ENCODE measurements around the gene PLIN3. TPM values are rescaled to one million over a fixed set of nuclear protein-coding genes. Genes with fewer than 3 reads are reported as not detected.
"Not testable (repeated sequence)": the region's sequence is repeated elsewhere in the genome, so short reads cannot be mapped to it uniquely, and the experiment has no call there.

PLIN3 gene, protein sequence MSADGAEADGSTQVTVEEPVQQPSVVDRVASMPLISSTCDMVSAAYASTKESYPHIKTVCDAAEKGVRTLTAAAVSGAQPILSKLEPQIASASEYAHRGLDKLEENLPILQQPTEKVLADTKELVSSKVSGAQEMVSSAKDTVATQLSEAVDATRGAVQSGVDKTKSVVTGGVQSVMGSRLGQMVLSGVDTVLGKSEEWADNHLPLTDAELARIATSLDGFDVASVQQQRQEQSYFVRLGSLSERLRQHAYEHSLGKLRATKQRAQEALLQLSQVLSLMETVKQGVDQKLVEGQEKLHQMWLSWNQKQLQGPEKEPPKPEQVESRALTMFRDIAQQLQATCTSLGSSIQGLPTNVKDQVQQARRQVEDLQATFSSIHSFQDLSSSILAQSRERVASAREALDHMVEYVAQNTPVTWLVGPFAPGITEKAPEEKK
- 60.2 TPM for total RNA-seq

DNA sequence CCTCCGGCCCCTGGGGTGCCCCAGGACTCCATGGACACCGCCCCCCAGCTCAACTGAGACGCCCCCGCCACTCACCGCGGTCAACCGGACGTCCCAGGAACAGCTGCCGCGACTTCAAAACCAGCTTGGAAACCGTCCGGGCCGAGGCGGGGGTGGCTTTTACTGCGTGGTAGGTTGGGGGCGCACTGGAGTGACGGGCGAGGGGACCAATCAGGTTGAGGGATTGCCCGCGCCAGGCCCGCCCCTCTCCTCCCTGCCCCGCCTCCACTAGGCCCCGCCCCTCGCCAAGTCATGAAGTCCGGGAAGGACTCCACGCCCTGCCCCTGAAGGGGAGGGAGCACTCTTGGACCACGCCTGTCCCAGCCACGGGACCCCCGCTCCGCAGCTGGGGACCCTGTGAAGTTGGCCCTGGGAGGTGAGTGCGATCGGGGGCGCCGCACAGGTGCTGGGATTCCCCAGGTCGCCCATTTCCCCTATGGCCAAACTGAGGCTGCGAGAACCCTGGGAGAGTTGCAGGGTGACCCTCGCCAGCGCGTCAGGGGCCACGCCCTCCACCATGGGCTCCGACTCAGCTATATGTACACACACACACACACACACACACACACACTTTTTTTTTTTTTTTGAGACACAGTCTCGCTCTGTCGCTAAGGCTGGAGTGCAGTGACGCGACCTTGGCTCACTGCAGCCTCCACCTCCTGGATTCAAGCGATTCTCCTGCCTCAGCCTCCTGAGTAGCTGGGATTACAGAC lies at the start of gene PLIN3:
TSS of gene PLIN3 (minus strand) at position 134 of the 752 bp plus-strand sequence. CDS start 6,273 bp downstream, outside the sequence.
- DNase-seq (ENCODE audit: low spot score) = peak; percentile 95

DNA sequence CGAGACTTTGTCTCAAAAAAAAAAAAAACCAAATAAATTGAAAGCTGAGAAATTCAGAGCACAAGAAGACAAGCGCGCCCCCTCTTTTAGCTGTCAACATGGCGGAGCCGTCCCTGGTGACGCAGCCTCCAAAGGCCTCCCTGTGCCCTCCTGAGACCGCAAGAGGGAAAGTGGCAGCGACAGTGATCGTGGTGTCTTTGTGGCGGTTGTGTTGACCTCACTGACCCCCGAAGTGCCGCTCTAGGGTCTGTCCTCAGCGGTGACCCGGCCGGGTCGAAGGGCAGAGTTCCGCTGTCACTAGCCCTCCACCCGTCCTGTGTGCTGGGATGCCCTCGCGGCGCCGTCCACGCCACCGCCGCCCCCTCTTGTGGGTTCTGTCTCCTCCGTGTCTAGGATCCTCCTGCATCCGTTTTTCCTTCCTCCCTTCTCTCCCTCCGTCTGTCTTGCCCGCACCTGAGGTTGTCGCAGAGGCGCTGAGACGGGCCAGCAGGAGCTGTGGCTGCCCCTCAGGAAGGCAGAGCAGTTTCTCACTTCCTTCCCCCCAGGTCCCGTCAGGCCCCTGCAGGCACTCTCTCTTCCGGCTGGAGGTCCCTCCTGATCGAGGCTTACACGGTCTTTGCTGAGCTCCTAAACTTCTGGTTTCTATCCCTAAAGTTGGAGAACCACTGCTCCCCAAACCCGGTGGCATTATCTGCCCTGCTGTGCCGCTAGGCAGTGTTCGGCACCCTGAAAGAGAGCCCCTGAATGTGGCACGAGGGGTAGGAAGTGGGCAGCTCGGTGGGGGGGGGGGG lies 49.0 kb upstream of the PLIN3 start:
- no peak for DNase-seq (ENCODE audit: low spot score)

DNA sequence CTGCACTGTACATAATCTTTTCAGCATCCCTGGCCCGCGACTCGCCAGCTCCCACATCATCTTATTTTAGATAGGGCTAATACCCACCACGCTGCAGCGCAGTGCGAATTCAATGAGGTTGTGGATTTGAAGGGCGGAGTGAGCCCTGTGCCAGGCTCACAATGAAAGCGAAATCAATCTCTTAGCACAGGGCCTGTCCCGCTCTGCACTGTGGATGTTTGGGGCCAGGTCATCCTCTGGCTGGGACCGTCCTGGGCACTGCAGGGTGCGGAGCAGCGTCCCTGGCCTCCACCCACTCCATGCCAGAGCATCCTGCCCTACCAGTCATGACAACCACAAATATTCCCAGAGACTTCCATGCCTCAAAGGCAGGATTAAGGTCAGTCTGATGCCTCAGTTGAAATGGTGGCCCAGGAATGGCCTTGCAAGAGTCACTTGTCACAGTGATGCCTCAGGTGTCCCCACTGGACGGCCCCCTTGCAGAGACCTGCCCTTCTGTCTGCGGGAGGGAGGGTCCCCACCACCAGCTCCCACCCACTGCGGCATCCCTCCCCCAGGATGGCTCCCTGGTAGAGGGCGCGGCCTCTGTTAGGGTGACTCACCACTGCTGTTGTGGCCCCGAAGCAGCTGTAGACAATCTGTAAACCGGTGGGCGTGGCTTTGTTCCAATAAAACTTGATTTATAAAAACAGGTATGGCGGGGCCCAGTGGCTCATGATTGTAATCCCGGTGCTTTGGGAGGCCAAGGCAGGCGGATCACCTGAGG lies 47.5 kb upstream of the PLIN3 start:
- peak; percentile 49 for DNase-seq (ENCODE audit: low spot score)

DNA sequence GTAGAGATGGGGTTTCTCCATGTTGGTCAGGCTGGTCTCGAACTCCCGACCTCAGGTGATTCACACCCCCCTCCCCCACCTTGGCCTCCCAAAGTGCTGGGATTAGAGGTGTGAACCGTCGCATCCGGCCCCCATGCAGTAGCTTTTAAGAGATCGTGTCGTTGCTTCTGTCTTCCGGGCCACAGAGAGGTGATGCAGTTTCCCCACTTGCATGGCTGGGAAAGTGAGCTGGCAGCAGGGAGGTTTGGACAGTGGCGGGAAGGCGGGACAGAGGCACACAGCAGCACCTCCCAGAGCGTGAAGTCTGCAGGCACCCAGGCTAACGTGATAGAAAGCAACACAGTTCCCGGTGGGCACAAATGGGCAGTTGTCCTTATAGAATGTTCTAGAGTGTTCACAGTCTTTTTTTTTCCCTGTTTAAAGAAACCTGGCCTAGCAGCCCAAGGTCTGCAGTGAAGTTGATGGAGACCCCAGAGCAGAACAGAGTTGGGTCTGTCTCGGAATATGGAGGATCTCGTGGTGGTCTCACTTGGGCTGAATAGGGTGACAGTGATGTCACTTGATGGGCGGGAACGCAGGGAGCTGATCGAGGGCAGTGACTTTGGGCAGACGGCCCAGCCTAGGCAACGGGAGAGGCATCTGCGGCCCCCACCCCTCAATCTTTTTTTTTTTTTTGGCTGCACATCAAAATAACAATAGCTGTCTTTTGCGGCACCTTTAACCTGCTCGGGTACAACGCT lies 46.7 kb upstream of the PLIN3 start:
- DNase-seq (ENCODE audit: low spot score) = no peak

DNA sequence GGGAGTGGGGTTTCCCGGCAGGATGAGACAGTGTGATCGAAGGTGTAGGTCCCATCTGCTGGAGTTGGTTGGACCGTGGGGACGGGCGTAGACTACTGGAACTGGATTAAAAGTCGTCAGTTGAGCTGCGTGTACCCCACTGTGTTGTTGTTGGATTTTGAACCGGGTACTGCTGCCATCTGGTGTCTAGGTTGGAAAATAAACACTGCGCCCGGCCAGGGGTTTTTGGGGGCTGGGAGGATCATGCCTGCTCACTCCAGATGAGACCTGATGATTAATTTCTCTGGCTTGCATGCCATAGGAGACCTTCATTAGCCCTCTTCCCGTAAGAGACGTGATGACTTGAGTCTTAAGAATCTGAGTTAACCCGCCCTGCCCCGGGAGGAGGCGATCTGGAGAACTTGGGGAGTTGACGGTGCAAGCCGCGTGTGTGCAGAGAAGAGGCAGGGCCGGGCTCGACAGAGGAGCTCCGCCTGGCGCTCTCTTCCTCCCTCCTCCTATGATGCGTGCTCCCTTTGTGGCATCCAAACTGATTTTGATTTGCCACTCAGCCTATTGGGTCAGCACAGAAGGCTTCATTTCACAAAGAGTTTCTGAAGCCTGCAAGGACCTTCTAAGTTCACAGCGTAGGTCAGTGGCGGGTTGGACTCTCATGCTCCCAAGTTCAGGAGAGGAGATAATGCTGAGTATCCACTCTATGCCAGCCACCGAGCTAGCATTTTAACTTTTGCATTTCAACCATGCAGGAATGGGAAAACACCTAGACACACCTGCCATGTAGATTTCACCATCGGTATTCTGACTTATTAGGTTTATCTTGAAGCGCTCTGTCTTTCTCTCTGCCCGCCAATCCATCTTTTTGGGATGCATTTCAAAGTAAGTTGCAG lies 44.6 kb upstream of the PLIN3 start:
- DNase-seq (ENCODE audit: low spot score) = peak; percentile 43

DNA sequence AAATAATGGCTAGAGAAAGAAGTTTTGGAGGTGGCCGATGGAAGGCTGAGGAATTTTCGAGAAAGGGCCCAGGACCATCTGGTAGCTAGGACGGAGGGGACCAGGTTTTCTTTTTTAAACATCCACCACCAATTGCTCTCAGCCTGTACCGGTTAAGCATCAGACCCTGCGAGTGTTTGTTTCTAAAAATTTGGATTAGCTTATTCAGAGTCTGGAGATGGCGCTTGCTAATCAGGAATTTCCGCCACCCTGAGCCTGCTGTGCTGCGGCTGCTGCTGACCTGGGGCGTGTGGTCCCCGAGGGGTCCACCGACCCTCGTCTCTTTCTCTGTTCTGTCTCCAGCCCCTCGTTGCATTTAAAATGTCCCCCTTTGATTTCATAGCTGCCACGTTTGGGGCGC lies 43.8 kb upstream of the PLIN3 start:
- no peak for DNase-seq (ENCODE audit: low spot score)

DNA sequence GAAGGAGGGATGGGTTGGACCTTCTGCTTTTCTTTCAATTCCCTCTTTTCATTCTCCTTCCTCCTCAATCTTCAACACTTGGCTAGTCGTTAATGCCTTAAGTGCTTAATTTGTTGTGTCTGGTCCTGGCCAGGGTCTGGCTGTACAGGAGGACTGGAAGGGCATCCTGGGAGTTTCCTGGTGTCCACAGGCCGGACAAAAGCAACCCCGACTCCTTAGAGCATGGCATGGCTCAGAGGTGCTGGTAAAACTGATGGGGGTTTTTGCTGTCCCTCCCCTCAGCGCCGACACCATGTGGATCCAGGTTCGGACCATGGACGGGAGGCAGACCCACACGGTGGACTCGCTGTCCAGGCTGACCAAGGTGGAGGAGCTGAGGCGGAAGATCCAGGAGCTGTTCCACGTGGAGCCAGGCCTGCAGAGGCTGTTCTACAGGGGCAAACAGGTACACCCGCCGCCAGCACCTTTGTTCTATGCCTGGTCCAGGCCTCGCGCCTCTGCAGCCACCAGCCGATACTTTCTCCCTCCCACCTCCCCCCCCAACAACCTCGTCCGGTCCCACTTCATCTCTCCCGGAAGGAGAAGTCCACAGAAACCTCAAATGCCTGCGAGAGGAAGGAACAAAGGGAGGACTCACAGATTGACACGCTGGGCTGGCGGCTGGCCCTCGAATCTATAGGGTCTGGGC lies 43.3 kb upstream of the PLIN3 start:
- DNase-seq (ENCODE audit: low spot score) = no peak

DNA sequence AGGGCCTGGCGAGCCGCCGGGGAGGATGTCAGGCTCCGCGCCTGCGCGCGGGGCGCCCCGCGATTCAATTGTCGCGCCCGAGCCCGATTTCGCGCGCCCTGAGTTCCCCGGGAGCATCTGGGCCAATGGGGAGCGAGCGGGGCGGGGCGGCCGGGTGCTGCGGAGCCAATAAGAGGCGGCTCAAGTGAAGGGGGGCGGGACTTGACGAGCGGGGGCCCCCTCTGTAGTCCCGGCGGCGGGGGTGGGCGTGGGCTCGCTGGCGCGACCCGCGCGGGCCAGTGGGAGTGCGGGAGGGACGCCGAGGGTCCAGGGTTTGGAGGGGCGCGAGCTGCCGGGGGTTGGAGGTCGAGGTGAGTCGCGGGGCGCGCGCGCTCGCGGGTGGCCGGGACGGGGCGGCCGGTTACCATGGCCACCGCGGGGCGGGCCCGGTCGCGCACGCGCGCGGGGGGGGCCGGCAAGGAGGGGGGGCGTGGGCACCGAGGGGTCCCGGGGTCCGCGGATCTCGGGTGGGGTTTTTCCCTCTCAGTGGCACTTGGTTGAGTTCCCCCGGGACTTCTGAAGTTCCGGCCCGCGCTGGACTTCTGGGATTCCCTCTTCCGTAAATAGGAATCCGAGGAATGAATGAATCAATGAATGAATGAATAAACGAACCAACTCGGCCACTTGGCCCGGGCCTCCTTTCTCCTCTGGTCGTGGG lies 42.6 kb upstream of the PLIN3 start:
- DNase-seq (ENCODE audit: low spot score) = peak; percentile 92

DNA sequence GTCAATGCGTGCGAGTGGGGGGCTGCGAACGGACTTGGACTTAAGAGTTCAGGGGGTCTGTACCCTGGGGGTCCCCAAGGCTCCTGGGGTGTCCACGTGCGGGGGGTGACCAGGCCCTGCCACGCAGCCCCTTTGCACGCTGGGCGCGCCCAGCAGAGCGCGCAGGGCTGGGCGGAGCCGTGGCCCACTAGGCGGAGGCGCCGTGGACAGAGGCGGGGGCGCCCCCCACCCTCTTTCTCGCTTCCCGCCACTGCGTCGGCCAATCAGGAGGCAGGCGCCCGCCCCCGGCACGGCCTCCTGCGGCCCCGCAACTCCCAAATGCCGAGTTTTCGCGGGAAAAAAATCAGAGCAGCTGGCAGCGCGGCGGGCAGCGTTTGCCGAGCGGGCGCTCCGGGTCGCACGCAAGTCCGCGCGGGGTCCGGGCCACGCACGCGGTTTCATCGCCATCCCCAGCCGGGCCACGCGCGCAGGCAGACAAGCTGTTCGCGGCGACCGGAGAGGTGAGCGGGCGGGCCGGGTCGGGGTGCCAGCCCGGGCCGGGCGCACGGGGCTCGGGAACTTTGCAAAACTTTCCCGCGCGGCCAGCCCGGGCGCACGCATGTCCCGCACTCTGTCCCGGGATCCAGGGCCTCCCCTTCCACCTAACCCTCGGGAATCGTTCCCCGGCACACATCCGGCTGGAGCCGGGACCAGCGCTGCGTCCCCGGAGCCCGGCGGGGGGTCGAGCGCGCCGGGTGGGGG lies 41.9 kb upstream of the PLIN3 start, which contains the start of gene UHRF1:
TSS of gene UHRF1 (plus strand) at position 346 of the 741 bp plus-strand sequence. CDS start 1,385 bp downstream, outside the sequence.
- no peak for DNase-seq (ENCODE audit: low spot score)

DNA sequence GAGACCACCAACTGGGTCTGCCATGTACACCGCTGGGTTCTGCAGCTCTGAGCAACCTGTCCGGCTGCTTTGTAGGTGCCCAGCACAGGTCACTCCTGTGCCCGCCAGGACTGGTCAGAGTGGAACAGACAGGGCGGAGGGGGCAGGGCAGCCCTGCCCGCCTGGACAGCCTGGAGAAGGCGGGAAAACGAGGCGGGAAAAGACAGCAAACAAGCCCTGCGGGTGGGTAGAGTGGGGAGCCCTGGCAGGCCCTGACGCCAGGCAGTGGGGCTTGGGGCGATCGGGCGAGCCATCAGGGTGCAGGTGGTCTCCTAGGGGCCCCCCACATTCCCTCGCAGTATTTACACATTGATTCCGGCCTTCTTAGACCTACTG lies 41.3 kb upstream of the PLIN3 start:
- no peak for DNase-seq (ENCODE audit: low spot score)

DNA sequence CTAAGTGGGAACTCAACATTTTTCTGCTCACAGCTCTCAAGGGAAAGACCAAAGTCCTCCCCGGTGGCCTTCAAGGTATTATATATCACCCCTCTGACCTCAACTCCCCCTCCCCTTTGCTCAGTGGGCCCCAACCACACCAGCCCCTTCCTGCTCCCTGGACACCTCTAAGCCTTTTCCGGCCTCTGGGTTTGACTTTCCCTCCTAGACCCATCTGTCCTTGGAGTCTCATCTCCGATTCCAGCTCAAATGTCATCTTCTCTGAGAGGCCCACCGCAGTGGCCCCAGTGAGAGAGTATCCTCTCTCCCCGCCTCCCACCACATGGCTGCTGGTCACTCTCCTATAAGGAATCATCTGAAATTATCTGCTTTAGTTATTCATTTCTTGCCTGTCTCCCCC lies 40.9 kb upstream of the PLIN3 start:
- DNase-seq (ENCODE audit: low spot score) = no peak

DNA sequence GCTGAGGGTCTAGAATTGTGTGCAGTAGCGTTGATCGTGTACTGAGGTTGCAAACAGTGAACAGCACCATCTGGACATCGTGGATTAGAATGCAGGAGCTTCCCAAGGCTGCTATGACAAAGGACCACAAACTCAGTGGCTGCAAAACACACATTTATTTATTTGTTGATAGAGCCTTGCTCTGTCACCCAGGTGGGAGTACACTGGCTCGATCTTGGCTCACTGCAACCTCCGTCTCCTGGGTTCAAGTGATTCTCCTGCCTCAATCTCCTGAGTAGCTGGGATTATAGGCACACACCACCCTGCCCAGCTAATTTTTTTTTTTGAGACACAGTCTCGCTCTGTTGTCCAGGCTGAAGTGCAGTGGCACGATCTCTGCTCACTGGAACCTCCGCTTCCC lies 39.5 kb upstream of the PLIN3 start:
- no peak for DNase-seq (ENCODE audit: low spot score)

DNA sequence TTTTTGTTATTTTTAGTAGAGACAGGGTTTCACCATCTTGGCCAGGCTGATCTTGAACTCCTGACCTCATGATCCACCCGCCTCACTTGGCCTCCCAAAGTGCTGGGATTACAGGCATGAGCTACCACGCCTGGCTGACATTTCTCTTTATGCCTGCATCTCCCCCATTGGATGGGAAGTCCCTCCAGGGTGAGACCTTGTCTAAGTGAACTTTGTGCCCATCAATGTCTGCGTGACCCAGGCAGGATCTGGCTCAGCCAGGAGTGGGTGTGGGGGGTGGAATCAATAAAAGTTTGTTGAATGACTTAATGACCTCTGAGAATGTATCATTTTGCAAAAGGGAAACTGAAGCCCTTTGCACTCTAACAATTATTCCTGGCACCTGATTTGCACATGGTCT lies 37.0 kb upstream of the PLIN3 start:
- DNase-seq (ENCODE audit: low spot score) = no peak

DNA sequence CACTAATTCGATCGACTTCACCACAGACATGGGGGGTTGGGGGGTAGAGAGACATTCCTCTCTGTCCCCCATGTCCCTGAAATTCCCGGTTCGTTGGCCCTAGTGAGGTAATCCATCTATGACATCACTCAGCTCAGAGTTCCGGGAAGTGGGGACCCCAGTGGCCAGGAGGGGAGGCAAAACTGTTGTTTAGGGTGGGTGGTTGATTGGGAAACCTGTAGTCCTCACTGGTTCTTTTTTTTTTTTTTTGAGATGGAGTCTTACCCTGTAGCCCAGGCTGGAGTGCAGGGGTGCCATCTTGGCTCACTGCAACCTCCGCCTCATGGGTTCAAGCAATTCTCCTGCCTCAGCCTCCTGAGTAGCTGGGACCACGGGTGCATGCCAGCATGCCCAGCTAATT lies 35.3 kb upstream of the PLIN3 start, which contains the start of gene ARRDC5:
TSS of gene ARRDC5 (minus strand) at position 101 of the 400 bp plus-strand sequence. CDS start at position 30, 71 bp downstream.
- no peak for DNase-seq (ENCODE audit: low spot score)

DNA sequence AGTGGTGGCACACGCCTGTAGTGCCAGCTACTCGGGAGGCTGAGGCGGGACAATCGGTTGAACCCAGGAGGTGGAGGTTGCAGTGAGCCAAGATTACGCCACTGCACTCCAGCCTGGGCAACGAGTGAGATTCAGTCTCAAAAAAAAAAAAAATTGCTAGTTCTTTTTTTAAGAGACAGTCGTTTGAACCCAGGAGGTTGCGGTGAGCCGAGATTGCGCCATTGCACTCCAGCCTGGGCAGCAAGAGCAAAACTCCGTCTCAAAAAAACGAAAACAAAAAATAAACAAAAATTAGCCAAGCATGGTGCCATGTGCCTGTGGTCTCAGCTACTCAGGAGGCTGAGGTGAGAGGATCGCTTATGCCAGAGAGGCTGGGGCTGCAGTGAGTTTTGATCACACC lies 33.4 kb upstream of the PLIN3 start:
- not testable (repeated sequence) for DNase-seq (ENCODE audit: low spot score)

DNA sequence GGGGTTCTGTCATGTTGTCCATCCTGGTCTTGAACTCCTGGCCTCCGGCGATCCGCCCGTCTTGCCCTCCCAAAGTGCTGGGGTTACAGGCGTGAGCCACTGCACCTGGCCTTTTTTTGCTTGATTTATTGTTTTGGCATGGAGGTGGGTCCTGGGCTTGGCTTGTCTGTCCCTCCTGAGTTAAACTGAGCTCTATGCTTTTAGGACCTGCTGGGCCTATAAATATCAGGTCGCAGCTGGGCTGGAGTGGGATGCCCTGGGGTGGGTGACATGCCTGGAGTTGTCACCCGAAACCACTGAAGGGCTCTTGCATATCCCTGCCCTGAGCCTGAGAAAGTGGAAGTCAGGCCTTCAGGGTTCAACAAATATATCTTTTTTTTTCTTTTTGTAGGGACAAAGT lies 29.7 kb upstream of the PLIN3 start:
- DNase-seq (ENCODE audit: low spot score) = no peak

DNA sequence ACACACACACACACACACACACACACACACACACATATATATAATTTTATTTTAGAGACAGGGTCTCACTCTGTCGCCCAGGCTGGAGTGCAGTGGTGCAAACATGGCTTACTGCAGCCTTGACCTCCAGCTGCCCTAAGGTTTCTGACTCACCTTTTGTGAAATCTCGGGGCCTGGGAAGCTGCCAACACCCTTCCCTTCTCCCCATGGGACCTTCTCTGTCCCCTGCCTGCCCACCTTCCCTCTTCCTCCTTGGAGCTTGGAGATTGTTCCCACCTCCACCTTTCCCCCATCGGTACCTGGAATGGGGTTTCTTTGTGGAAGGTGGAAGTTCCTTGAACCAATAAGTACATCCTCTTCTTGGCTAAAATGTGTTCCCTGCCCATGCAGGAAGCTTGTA lies 28.9 kb upstream of the PLIN3 start:
- no peak for DNase-seq (ENCODE audit: low spot score)

DNA sequence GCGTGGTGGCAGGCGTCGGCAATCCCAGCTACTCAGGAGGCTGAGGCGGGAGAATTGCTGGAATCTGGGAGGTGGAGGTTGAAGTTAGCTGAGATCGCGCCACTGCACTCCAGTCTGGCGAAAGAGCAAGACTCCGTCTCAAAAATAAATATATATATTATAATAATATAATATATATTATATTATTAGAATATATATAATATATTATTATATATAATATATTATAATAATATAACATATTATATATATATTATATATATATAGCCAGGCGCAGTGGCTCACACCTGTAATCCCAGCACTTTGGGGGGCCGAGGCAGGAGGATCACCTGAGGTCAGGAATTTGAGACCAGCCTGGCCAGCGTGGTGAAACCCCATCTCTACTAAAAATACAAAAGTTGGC lies 25.5 kb upstream of the PLIN3 start:
- not testable (repeated sequence) for DNase-seq (ENCODE audit: low spot score)

Measured in mucosa of gallbladder (tissue), 1 donor.